Suppressor macrophage (primary cell): Measurements from ENCODE around the gene FOXK1.
A peak's percentile ranks its signal among the peaks of the same experiment; 100 is the strongest.

Experiments
- DNase-seq, 4 experiments: peaks; one replicate each; pipeline ENCODE4 v3.0.0-alpha.2; 2020 to 2022

FOXK1 gene

DNA sequence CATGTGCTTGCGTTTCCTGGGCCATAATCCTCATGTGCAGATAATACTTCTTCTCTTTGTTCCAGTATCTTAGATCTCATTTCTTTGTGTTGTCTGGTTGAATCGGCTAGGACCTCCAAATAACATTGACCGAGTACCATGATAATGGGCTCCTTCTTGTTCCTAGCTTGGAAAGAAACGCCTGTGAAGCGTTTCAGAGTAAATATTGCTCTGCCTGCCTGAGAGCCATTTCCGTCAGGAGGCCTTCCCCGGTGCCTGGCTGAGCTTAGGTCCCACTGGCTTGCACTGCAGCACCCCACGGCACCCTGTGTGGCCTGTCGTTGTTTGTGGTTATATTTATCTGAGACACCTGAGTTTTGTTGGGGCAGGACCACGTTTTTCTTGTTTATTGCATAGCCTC is 17.7 kb downstream of the FOXK1 start:
- DNase-seq: no peak

DNA sequence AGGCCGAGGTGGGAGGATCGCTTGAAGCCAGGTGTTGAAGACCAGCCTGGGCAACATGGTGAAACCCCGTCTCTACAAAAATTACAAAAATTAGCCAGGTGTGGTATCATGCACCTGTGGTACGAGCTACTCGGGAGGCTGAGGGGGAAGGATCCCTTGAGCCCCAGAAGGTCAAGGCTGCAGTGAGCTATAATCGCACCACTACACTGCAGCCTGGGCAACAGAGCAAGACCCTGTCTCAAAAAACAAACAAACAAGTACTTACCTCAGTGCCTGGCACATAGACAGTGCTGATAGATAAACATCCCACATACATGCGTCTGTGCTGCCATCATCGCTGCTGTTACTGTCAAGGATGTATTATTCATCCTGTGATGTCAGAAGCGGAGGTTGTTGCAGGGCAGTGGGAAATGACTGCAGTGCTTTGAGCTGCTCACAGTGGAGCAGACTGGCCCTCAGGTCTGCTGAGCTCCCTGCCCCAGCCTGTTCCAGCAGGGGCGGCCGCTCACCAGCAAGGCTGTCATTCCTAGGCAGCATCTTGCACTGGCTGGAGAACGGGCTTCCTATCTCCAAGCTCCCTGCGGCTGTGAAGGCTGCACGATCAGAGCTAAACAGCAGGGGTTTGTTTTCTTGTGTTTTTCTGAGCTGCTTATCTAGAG is 18.6 kb downstream of the FOXK1 start:
- peak; percentile 48 to 72 (median 52) for DNase-seq

DNA sequence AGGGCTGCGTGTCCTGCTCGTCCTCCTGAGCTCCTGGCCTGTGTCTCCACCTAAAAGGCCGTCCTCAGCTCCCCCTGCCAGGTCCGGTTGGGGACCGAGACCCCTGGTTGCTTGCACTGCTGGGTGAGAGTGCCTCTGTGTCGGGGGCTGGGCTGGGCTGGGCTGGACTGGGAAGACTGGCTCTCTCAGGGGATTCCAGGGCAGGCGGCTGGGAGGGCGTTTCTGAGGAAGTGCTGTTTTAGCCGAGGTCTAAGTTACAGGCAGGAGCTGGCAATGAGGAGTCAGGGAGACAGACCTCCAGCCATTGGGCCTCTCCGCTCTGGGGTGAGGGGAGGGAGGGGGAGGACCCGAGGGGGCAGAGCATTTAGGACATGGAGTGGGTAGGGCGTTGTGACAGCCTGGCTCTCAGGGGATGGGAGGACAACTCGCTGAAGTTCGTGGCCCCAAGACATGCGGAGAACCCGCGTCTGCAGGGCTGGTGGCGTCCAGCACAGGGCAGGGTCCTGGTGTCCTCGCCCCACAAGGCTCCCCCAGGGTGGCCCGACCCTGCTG is 20.9 kb downstream of the FOXK1 start:
- DNase-seq: no peak

DNA sequence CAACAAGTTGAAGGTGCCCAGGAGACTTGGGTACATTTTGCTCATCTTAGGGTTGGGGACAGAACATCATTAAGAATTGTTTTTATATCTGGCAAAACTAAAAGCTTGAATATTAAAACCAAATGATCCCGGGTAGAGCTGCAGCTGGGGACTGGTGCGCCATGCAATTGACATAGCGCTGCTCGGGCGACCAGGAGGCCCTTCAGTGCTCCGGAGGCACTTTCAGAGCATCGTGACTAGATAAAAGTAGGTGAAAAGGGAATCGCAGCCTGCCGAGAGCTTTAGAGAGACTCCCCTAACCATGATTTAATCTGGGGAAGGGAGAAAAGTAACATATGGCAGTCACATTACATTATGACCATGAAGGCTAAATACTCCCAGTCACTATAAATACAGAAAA is 21.4 kb downstream of the FOXK1 start:
- DNase-seq: no peak

DNA sequence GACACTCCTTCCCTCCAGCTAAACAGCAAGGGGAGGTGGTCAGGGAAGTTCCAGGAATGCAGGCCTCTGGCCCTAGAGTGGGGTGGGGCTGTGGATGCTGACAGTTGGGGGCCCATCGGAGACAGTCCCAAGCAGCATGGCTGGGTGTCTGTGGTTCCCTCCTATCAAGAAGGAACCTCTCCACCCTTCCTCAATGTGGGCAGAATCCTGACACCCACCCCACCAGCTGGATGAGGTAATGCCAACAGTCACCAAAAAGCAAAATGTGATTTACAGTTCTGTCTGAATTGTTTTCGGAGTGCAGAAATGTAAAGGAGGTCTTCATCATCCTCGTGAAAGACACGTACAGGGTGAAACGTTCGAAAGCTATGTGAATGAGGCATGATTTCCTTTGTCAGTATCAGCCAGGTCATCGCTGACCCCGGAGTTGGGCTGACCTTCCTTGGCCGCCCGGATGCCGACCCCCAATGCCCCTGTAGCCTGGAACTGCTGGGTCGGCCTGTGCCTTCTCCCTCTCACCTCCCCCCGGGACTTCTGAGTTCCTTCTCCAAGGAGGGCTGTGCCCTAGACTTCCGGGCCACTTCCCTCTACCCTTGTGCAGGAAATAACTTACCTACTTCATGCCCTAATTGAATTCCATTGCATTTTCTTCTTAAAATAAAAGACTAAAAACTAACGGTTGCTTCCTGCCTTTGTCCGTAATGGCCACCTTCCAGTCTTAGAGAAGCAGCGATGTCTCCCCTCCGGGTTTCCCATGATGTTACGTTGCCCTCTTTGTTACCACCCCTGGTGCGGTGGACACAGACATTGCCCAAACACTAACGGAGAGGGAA is 24.5 kb downstream of the FOXK1 start:
- peak; percentile 53 to 70 (median 68) for DNase-seq

DNA sequence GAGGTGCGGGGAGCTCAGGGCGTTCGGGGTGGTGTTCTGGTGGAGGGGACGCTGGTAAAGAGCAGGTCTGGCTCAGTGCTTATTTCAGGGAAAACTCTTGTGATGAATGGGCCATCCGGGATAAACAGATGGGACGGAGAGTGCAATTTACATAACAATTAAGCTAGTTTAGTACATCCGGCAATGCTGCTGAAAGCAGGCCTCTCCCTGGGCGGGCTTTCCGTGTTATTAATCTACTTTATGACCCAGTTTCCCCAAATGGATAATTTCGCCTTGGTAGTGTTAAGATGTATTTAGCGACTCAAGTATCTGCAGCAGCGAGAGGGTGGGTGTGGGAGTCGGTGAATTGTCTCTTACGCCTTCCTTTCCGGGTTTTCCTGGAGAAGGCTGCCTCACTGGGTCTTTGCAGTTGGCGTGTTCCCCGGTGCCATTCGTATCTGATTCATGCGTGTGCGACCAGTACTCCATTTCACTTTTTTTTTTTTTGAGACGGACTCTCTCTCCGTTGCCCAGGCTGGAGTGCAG is 25.2 kb downstream of the FOXK1 start:
- no peak for DNase-seq

DNA sequence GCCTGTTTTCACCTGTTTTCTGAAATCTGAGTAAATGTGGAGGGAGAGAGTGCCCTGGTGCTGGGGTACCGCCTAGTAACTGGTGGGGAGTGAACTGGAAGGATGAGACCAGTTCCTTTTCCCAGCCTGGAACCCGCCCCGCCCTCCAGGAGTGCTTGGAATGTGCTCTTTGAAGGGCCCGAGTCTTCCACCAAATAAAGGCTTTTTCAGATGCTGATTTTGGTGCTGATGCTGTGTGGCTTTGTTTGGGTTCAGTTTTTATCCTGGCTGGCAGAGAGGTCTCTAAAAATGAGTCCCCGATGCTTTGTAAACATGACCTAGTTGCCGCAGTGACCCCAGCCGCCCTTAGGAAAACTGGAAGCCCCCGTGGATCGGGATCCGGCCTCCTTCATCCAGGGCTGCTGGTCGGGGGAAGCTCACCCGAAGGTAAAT is 25.9 kb downstream of the FOXK1 start:
- DNase-seq: no peak

DNA sequence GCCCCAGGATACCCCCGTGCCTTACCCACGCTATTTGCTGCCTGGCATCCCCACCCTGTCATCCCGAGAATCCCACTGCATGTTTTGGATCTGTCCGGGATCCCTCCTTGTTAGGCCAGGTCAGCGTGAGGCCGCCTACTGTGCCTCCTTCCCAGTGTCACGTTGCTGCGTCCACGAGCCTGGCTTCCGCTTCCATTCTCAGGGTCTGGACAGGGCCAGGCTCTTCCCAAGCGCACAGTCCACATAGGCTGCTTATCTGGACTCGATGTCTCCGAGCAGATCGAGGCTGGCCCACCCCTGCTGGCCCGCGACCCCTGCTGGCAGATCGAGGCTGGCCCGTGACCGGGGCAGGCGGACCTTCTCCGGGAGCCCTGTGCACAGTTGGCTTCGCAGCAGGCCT is 27.1 kb downstream of the FOXK1 start:
- no peak for DNase-seq

DNA sequence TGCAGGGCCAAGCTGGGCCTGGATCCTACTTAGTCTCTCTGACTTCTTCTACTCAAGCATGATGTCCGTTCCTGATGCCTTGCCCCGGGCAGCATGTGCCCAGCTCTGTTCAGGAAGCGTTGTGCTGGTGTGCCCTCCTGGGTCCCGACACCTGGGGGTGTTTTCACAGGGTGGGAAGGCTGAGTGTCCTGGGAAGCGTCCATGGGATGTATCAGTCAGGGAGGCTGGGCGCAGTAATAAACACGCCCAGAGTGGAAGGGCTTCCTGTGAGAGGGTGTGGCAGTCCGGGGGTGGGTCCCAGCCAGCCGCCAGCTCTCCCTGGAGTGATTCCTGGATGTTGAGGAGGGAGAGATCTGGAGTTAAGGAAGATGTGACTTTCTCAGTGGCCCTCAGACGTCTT is 29.0 kb downstream of the FOXK1 start:
- DNase-seq: no peak

DNA sequence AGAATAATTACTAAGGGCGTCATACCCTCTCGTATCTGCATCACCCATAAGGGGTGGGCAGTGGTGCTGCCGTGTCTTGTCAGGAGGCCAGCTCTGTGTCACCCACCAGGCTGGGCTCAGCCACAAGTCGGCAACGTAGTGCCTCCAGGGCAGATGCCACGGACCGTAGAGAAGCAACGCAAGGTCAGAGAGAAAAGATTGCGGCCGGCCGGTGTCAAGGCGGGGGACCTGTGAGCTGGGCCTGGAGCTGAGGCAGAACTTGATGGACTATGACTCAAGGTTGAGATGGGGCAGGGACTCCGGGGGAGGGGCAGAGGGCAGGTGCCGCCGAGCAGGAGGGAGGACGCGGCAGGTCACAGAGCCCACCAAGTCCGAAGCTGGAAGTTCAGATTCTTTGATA is 29.5 kb downstream of the FOXK1 start:
- DNase-seq: no peak

DNA sequence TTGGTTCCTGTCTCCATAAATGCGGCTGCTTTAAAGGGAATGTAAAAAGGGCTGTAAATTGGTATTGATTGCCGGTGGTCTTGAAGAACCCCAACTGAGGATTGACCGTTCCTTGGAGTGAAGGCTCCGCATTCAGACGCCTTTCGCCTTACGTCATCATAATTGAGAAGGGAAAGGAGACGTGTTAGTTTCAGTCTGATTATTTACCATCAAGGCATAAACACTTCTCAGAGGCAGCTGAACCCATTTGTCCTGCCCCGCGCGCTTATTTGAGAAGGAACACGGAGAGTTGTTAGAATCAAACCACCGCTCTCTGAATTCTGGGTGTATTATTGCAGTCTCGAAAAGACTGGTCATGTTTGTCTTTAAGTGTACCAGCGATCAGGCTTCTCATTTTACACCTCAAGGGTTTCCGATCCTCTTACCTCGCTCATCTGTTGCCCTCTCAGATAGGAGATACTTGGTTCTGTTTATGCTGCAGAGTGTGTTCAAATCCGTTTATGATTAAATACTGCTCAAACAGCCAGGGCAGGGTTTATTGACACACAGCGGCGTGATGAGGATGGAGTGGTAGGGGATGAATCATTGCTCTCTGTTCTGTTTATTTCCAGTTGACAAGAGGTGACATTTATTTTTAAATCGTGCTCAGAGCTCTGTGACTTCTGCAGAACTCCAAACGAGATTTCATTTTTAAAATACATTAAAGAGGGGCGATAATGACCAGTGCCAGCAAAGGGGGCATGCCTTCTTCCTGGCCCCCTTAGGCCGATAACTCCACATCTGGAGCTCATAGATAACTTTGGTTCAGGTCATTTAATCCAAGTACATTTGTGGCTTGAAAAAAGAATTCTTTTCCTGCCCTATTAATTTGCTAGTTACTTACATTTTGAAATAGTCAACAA is 30.4 kb downstream of the FOXK1 start:
- peak; percentile 65 to 82 (median 70) for DNase-seq

DNA sequence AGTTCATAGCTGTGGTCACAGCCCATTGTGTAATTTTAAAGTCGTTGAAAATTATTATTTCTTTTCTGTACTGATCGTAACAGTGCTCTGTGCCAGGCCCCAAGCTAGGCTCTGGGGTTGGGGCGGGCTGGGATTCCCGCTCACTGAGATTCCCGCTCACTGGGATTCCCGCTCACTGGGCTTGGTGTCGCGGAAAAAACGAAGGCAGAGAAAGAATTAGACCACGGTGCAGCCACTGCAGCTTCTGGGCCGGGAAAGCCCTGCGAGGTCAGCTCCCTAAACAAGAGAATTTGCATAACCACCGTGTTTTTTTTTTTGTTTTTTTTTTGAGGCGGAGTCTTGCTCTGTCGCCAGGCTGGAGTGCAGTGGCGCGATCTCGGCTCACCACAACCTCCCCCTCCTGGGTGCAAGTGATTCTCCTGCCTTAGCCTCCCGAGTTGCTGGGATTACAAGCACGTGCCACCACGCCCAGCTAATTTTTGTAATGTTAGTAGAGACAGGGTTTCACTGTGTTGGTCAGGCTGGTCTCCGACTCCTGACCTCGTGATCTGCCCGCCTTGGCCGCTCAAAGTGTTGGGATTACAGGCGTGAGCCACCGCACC is 31.2 kb downstream of the FOXK1 start:
- DNase-seq: peak; percentile 42 to 74 (median 68)

DNA sequence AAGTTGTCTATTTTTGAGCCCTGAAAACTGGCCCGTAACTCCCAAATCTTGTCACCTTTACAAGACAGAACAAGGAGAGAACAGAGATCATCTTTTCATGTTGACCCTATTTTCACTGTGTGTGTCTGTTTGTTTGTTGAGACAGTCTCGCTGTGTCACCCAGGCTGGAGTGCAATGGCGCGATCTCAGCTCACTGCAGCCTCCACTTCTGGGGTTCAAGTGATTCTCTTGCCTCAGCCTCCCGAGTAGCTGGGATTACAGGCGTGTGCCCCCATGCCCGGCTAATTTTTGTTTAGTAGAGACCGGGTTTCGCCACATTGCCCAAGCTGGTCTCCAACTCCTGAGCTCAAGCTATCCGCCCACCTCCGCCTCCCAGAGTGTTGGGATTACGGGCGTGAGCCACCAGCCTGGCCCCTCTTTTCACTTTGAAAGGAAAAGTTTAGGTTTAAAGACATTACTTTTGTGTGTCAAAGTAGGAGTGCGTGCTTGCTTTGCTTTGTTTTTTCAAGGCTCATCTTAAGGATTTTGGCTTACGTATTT is 32.1 kb downstream of the FOXK1 start:
- no peak for DNase-seq

DNA sequence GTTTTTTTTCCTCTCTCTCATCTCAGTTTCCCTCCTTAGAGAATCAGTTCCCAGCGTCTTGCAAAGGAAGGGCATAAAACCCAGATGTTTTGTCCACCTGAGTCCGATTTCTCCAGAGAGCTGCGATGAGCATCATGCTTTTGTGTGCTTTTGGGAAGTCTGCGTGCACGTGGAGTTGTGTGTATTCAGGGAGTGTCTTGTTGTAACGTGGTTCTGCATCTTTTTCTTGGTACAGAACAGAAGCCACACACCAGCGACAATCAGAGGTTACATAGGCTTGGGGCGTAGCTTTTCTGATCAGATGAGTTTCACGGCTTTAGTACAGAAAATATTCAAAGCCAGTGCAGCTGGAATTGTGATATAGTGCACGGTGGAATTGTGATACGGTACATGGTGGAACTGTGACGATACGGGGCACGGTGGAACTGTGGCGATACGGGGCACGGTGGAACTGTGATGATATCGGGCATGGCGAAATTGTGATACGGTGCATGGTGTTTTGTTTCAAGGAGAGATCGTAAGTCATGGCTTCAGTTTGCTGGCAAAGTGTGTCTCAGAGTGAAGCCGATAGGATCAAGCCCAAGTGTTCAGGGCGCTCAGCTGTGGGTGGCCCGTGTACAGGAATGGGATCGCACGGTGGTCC is 32.8 kb downstream of the FOXK1 start:
- DNase-seq: peak in 3 of 4 experiments; percentile 26 to 32 (median 30)

DNA sequence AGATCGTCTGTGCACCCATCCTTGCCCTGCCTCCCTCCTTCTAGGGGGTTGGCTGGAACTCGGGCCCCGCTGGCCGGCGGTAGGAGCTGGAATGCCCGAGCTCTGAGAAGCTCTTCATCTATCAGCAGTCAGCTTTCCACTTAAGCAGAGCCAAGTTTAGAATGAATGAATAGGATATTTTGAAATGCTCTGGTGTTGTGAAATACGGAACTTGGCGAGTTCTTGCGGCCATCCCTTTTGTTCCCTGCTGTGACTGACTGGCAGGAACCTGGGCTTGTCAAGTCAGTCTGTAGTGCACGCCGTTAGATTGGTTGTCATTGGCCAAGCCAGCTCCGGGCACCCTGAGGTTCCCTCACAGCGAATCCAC is 33.3 kb downstream of the FOXK1 start:
- peak; percentile 80 to 94 (median 90) for DNase-seq

DNA sequence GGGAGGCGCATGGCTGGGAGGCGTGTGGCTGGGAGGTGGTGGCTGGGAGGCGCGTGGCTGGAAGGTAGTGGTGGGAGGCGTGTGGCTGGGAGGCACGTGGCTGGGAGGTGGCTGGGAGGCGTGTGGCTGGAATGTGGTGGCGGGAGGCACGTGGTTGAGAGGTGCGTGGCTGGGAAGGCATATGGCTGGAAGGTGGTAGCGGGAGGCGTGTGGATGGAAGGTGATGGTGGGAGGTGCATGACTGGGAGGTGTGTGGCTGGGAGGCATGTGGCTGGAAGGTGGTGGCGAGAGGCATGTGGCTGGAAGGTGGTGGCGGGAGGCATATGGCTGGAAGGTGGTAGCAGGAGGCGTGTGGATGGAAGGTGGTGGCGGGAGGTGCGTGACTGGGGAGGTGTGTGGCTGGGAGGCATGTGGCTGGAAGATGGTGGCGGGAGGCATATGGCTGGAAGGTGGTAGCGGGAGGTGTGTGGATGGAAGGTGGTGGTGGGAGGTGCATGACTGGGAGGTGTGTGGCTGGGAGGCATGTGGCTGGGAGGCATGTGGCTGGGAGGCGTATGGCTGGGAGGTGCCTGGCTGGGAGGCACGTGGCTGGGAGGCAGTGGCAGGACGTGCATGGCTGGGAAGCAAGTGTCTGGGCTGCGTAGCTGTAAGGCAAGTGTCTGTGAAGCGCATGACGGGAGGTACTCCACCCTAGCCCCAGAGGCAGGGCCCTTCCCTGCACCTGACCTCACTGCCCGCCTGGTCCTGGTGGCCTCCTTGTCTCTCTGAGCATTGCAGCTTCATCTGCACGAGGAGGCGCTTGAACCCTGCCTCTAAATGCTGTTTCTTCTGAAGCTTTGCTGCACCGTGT is 35.1 kb downstream of the FOXK1 start:
- DNase-seq: no peak

DNA sequence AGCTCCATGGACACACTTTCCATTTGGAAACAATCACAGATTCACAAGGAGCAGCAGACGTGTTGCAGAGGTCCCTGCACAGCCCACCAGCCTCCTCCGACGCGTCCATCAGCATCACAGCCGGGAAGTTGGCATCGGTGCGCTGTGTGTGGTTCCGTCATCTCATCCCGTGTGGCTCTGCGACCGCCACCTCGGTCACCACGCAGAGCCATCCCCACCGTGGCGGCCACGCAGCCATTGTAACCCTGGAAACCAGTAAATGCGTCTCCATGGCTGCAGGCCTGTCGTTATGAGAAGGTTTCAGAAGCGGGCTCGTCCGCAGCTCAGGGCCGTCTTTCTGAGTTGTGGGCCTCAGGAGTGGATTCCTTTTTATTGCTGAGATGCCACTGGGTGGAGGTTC is 36.0 kb downstream of the FOXK1 start:
- DNase-seq: no peak

DNA sequence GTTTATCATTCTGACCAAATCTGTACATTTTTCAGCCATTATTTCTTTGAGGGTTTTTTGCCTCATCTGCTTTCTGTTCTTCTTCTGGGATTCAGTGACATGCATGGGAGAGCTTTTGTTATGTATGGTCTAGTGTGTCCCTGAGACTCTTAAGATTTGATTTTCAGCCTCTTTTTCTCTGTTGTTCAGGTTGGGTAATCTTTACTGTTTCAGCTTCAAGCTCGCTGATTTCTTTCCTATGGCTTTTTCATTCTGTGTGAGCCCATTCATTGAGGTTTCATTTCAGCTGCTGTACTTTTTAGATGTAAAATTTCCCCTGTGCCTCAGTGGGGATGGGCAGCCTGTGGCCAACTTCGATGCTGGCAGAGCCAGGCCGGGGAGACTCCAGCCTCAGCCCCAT is 38.1 kb downstream of the FOXK1 start:
- no peak for DNase-seq

DNA sequence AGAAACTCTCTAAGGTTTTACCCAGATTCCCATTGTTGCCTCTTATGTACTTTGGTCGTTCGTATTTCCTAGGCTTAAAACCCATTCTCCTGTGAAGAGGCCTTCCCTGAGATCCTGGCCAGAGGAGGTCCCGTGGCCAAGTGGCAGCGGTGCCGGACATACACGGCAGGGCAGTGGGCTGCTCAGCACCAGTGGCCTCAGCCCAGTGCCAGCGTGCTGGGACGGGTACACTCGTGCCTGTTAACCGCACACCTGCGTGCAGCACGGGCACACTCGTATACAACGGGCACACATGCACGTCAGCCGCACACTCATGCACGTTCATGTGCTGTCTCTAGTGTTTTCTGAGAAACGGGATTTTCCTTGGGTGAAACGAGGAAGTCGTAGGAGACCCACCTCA is 40.2 kb downstream of the FOXK1 start:
- no peak for DNase-seq

DNA sequence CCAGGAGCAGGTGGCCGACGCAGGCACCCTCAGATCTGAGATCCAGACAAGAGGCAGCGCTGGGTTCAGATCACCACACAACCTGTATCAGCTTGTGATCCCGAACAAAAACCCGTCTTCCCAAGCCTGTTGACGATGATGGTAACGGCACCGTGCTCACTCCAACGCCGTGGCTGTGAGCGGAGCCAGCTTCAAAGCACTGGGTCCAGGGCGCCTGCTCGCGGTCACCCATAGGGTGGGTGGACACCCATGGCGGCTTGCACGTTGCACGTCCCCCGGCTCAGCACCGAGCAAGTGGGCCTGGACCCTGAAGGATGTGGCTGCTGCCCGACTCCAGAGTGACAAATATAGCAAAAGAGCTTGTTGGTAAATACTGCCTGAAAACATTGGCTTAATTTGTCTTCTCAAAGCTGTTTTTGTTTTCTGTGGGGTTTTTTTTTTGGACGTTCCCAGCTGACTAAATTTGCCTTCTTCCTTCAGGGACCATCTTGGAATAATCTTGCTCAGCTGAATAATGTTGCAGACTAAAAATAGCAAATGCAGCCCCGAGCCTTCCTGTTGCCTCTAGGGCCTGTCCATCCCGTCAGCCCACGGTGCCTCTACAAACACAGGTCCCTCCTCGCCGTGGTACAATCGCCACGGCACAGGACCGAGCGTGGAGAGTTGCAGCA is 41.0 kb downstream of the FOXK1 start:
- DNase-seq: no peak
